HCT116 (cell line): ENCODE results near the gene TSPAN2. TPM values are rescaled to one million over a fixed set of nuclear protein-coding genes. Genes with fewer than 3 reads are reported as not detected.

Experiments used
- ATAC-seq: fragments of 200-7000 bp; cut with Tn5 transposase; 2 replicates; pipeline ENCODE4 v1.9.1; 2020; ENCODE audit warnings: mild to moderate bottlenecking, moderate library complexity
- BruUV-seq: library from RNA; stranded (reverse); fragments of 400-500 nt; replicated peaks from 2 replicates; lab custom pipeline; 2021; lab: Mats Ljungman, UMichigan
- CTCF ChIA-PET: fragments of 300-600 bp; sonication (Branson Sonifier 250); formaldehyde crosslinking; loops from one replicate; lab custom pipeline; 2021; ENCODE audit warnings: antibody characterized with exemption; lab: Charles Lee
- POLR2A ChIA-PET: fragments of 300-600, 350-600 bp; sonication (Branson Sonifier 250); formaldehyde crosslinking; loops from one replicate; lab custom pipeline; 2021; ENCODE audit warnings: antibody characterized with exemption; lab: Charles Lee
- RAD21 ChIA-PET, 2 experiments: fragments of 300-600 bp; sonication (Branson Sonifier 250); formaldehyde crosslinking; loops; one replicate each; lab custom pipeline; 2023; ENCODE audit warnings: low total read pairs in 2 of 2; ENCODE audit not compliant: uncharacterized antibody in 2 of 2, unreplicated experiment in 2 of 2, low non-redundant PET in 1 of 2; lab: Charles Lee
- DNase-seq: peaks from one replicate; pipeline ENCODE4 v3.0.0-alpha.2; 2010; ENCODE audit warnings: low read depth, low spot score
- H2AFZ ChIP-seq: fragments of 200-600 bp; shearing (Covaris generic), sonication (generic); 2 replicates; pipeline ENCODE4 v1.6.1; 2017; ENCODE audit warnings: low read depth, mixed run types, mixed read lengths, antibody characterized with exemption, low read length; ENCODE audit not compliant: poor library complexity, severe bottlenecking
- H3K27ac ChIP-seq: 2 replicates; pipeline ENCODE4 v1.5.1; 2012; ENCODE audit warnings: low read depth, low read length
- H3K27me3 ChIP-seq: fragments of 200-600 bp; sonication (generic); 2 replicates; pipeline ENCODE4 v1.6.1; 2016; ENCODE audit warnings: mixed run types, low read length, mixed read lengths; ENCODE audit not compliant: insufficient read depth
- H3K36me3 ChIP-seq, 2 experiments: fragments of 200-500 bp in 1 of 2; fragments of 200-600 bp in 1 of 2; sonication (Bioruptor generic) in 1 of 2; sonication (generic) in 1 of 2; 2 replicates each; pipeline versions ENCODE4 v1.5.1 to v1.6.1; 2014 to 2016; ENCODE audit warnings: low read length in 2 of 2, inconsistent platforms in 1 of 2, mixed read lengths in 1 of 2, mixed run types in 1 of 2; ENCODE audit not compliant: insufficient read depth in 2 of 2, control insufficient read depth in 1 of 2
- H3K4me1 ChIP-seq, 2 experiments: fragments of 200-600 bp in 1 of 2; sonication (generic) in 1 of 2; 2 replicates each; pipeline versions ENCODE4 v1.5.1 to v1.6.1; 2012 to 2017; ENCODE audit warnings: low read length in 2 of 2, inconsistent platforms in 1 of 2, mild to moderate bottlenecking in 1 of 2, mixed read lengths in 1 of 2, mixed run types in 1 of 2, moderate library complexity in 1 of 2; ENCODE audit not compliant: insufficient read depth in 2 of 2, control insufficient read depth in 1 of 2
- H3K4me2 ChIP-seq: fragments of 200-600 bp; sonication (generic); 2 replicates; pipeline ENCODE4 v1.6.1; 2017; ENCODE audit warnings: mixed run types, low read length, mixed read lengths
- H3K4me3 ChIP-seq, 2 experiments: fragments of 200-600 bp in 1 of 2; sonication (generic) in 1 of 2; replicated peaks in 1 of 2; 2 replicates each; pipeline ENCODE4 v1.5.1; 2011 to 2016; ENCODE audit warnings: low read length in 2 of 2, control low read depth in 1 of 2, low read depth in 1 of 2, mild to moderate bottlenecking in 1 of 2, mixed read lengths in 1 of 2, mixed run types in 1 of 2
- H3K79me2 ChIP-seq: fragments of 200-600 bp; sonication (generic); 2 replicates; pipeline ENCODE4 v1.6.1; 2017; ENCODE audit warnings: mild to moderate bottlenecking, mixed run types, low read length, moderate library complexity, mixed read lengths; ENCODE audit not compliant: insufficient read depth
- H3K9ac ChIP-seq: fragments of 200-600 bp; sonication (generic); 2 replicates; pipeline ENCODE4 v1.6.1; 2016; ENCODE audit warnings: low read length, mixed read lengths
- H3K9me2 ChIP-seq: fragments of 200-600 bp; sonication (generic), shearing (Covaris generic); 2 replicates; pipeline ENCODE4 v1.6.1; 2017; ENCODE audit warnings: mixed run types, mild to moderate bottlenecking, moderate library complexity; ENCODE audit not compliant: insufficient read depth
- H3K9me3 ChIP-seq, 2 experiments: fragments of 200-500 bp in 1 of 2; fragments of 200-600 bp in 1 of 2; sonication (Bioruptor generic) in 1 of 2; sonication (generic) in 1 of 2; 2 replicates each; pipeline ENCODE4 v1.6.1; 2014 to 2017; ENCODE audit warnings: low read length in 2 of 2, mixed read lengths in 2 of 2, inconsistent platforms in 1 of 2, low read depth in 1 of 2, mild to moderate bottlenecking in 1 of 2, mixed run types in 1 of 2, moderate library complexity in 1 of 2; ENCODE audit not compliant: control insufficient read depth in 1 of 2, insufficient read depth in 1 of 2
- H4K20me1 ChIP-seq: fragments of 200-600 bp; sonication (generic), shearing (Covaris generic); 2 replicates; pipeline ENCODE4 v1.6.1; 2017; ENCODE audit warnings: mixed run types, mild to moderate bottlenecking, moderate library complexity; ENCODE audit not compliant: insufficient read depth
- ATF3 ChIP-seq: IDR thresholded peaks from 2 replicates; pipeline ENCODE4 v1.6.1; 2012
- CEBPB ChIP-seq: IDR thresholded peaks from 2 replicates; pipeline ENCODE4 v1.6.1; 2012; ENCODE audit warnings: low read depth
- EGR1 ChIP-seq: IDR thresholded peaks from 2 replicates; pipeline ENCODE4 v1.6.1; 2012; ENCODE audit warnings: low read depth
- ELF1 ChIP-seq: IDR thresholded peaks from 2 replicates; pipeline ENCODE4 v1.6.1; 2012; ENCODE audit warnings: low read depth, borderline replicate concordance
- EZH2 ChIP-seq: fragments of 200-600 bp; sonication (generic); IDR thresholded peaks from 2 replicates; pipeline ENCODE4 v1.6.1; 2017; ENCODE audit warnings: antibody characterized with exemption, mixed run types
- FOSL1 ChIP-seq: IDR thresholded peaks from 2 replicates; pipeline ENCODE4 v1.6.1; 2012; ENCODE audit warnings: low read depth
- POLR2A ChIP-seq: IDR thresholded peaks from 2 replicates; pipeline ENCODE4 v1.7.0; 2011; ENCODE audit warnings: borderline replicate concordance; ENCODE audit not compliant: insufficient read depth, insufficient read length; ENCODE audit errors: extremely low read depth
- RAD21 ChIP-seq: IDR thresholded peaks from 2 replicates; pipeline ENCODE4 v1.6.1; 2012; ENCODE audit warnings: low read depth, mild to moderate bottlenecking
- SP1 ChIP-seq: IDR thresholded peaks from 2 replicates; pipeline ENCODE4 v1.6.1; 2012; ENCODE audit warnings: low read depth
- SRF ChIP-seq: IDR thresholded peaks from 2 replicates; pipeline ENCODE4 v1.6.1; 2012; ENCODE audit warnings: low read depth
- TCF7L2 ChIP-seq: IDR thresholded peaks from 2 replicates; pipeline ENCODE4 v1.7.0; 2011; ENCODE audit warnings: borderline replicate concordance, inconsistent platforms; ENCODE audit not compliant: insufficient read depth, insufficient read length; ENCODE audit errors: extremely low read depth
- YY1 ChIP-seq: IDR thresholded peaks from 2 replicates; pipeline ENCODE4 v1.6.1; 2011; ENCODE audit warnings: low read length, low read depth, moderate library complexity, mild to moderate bottlenecking; ENCODE audit not compliant: insufficient replicate concordance; ENCODE audit errors: extremely low read depth
- ZBTB33 ChIP-seq: IDR thresholded peaks from 2 replicates; pipeline ENCODE4 v1.6.1; 2011; ENCODE audit warnings: mild to moderate bottlenecking, low read length, moderate library complexity; ENCODE audit not compliant: insufficient replicate concordance; ENCODE audit errors: extremely low read depth
- intact Hi-C: fragments of 100-400 bp; cut with micrococcal nuclease; formaldehyde crosslinking; loops from 2 replicates; pipeline ENCODE4 v1.10.0; 2022
- total RNA-seq: library from RNA; stranded (reverse); gene quantifications from one replicate; pipeline ENCODE4 v1.2.1, GENCODE V29; 2021; ENCODE audit not compliant: unreplicated experiment
- TF ChIP-seq, protein P1 (sequence below), 3 experiments: fragments of 200-600 bp in 1 of 3; sonication (generic) in 1 of 3; IDR thresholded peaks in 2 of 3; conservative IDR thresholded peaks in 1 of 3; 2 replicates each; pipeline ENCODE4 v1.5.1; 2012 to 2017; ENCODE audit warnings: low read depth in 2 of 3, low read length in 2 of 3, antibody characterized with exemption in 1 of 3, borderline replicate concordance in 1 of 3, control low read depth in 1 of 3, mild to moderate bottlenecking in 1 of 3, mixed read lengths in 1 of 3, mixed run types in 1 of 3, moderate library complexity in 1 of 3; ENCODE audit not compliant: insufficient read depth in 1 of 3
- TF ChIP-seq, protein P2 (sequence below): IDR thresholded peaks from 2 replicates; pipeline ENCODE4 v1.6.1; 2012

The TSPAN2 gene
- total RNA-seq, 1 experiment from 2014 or later: 0.98 TPM

GRCh38 chr1:115023593-115023992, 65.7 kb downstream of the TSPAN2 start:
- no TSS peak for BruUV-seq
- CTCF ChIA-PET: interaction anchor here (1.2 kb wide), 1 partner anchor 29 kb away, joined by 3 read pairs; no protein-coding TSS in a partner anchor
- intact Hi-C loops: no loop called here

More at GRCh38 chr1:115023593-115023992, 65.7 kb downstream of the TSPAN2 start:
- H3K9me2 ChIP-seq: no peaks in the 10 kb centered on the region
- no peak overlapping the region for H3K4me2 ChIP-seq
- H3K27ac ChIP-seq: no peak overlapping the region
- RAD21 ChIA-PET: no interaction called here
- no peak overlapping the region for H3K9ac ChIP-seq
- H3K27me3 ChIP-seq: no peaks in the 10 kb centered on the region
- no peak overlapping the region for H2AFZ ChIP-seq
- no peak for DNase-seq
- TF ChIP-seq, protein P1, sequence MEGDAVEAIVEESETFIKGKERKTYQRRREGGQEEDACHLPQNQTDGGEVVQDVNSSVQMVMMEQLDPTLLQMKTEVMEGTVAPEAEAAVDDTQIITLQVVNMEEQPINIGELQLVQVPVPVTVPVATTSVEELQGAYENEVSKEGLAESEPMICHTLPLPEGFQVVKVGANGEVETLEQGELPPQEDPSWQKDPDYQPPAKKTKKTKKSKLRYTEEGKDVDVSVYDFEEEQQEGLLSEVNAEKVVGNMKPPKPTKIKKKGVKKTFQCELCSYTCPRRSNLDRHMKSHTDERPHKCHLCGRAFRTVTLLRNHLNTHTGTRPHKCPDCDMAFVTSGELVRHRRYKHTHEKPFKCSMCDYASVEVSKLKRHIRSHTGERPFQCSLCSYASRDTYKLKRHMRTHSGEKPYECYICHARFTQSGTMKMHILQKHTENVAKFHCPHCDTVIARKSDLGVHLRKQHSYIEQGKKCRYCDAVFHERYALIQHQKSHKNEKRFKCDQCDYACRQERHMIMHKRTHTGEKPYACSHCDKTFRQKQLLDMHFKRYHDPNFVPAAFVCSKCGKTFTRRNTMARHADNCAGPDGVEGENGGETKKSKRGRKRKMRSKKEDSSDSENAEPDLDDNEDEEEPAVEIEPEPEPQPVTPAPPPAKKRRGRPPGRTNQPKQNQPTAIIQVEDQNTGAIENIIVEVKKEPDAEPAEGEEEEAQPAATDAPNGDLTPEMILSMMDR (IDR thresholded peaks at IDR 0.05 in 2 of 3, conservative IDR thresholded peaks at IDR 0.05 in 1 of 3; ENCODE audit: borderline replicate concordance in 1 of 3, insufficient read depth in 1 of 3, low read depth in 2 of 3, low read length in 2 of 3): no peak
- no peak for TF ChIP-seq ELF1
- TF ChIP-seq EZH2: no peak
- TF ChIP-seq FOSL1: no peak
- TF ChIP-seq POLR2A: no peak
- no peak for TF ChIP-seq SP1
- no peak for TF ChIP-seq CEBPB
- TF ChIP-seq, protein P2, sequence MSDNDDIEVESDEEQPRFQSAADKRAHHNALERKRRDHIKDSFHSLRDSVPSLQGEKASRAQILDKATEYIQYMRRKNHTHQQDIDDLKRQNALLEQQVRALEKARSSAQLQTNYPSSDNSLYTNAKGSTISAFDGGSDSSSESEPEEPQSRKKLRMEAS: no peak
- no peak for TF ChIP-seq ZBTB33
- no peak for TF ChIP-seq RAD21
- no peak for TF ChIP-seq SRF
- TF ChIP-seq ATF3: no peak
- TF ChIP-seq YY1: no peak
- TF ChIP-seq TCF7L2: no peak
- TF ChIP-seq EGR1: no peak
- no peaks in the 10 kb centered on the region for H3K4me1 ChIP-seq
- H4K20me1 ChIP-seq: no peaks in the 10 kb centered on the region
- ATAC-seq: no peak
- POLR2A ChIA-PET: no interaction called here
- no peaks in the 10 kb centered on the region for H3K79me2 ChIP-seq
- H3K36me3 ChIP-seq: no peaks in the 10 kb centered on the region
- no peaks in the 10 kb centered on the region for H3K9me3 ChIP-seq
- H3K4me3 ChIP-seq: no peak overlapping the region
